Endothelial cell of umbilical vein (primary cell): ENCODE data around the gene WDFY3. TPM values are rescaled to one million over a fixed set of nuclear protein-coding genes. Genes with fewer than 3 reads are reported as not detected.

Experiments
- BruUV-seq: library from RNA; stranded (reverse); fragments of 400-500 nt; replicated peaks from 2 replicates; lab custom pipeline; 2021; lab: Mats Ljungman, UMichigan
- CTCF ChIA-PET: fragments of 300-600, 350-600 bp; sonication (Branson Sonifier 250); formaldehyde crosslinking; loops from one replicate; lab custom pipeline; 2021; ENCODE audit warnings: antibody characterized with exemption, inconsistent platforms; lab: Charles Lee
- POLR2A ChIA-PET: fragments of 300-600, 350-600 bp; sonication (Branson Sonifier 250); formaldehyde crosslinking; loops from one replicate; lab custom pipeline; 2021; ENCODE audit warnings: antibody characterized with exemption, inconsistent platforms; lab: Charles Lee
- DNase-seq: peaks from one replicate; pipeline ENCODE4 v3.0.0-alpha.2; 2011; ENCODE audit warnings: low read depth, low spot score
- FAIRE-seq: peaks from 2 replicates; lab custom pipeline; 2011; peaks lifted over from hg19 to GRCh38; lab: Jason Lieb, UNC
- H2AFZ ChIP-seq: 2 replicates; pipeline ENCODE4 v1.6.0; 2012; ENCODE audit warnings: low read depth, low read length, control low read depth, inconsistent platforms
- H3K27ac ChIP-seq: 2 replicates; pipeline ENCODE4 v1.5.1; 2011; ENCODE audit warnings: low read depth, mild to moderate bottlenecking, control low read depth, low read length, moderate library complexity; ENCODE audit not compliant: insufficient read depth
- H3K27me3 ChIP-seq, 2 experiments: 2 replicates each; pipeline versions ENCODE4 v1.6.0 to v1.6.1; 2011; ENCODE audit warnings: low read length in 2 of 2, mixed read lengths in 1 of 2; ENCODE audit not compliant: control insufficient read depth in 2 of 2, insufficient read depth in 2 of 2
- H3K36me3 ChIP-seq, 2 experiments: 2 replicates in 1 of 2; 3 replicates in 1 of 2; pipeline ENCODE4 v1.5.1; 2011; ENCODE audit warnings: low read length in 2 of 2, mild to moderate bottlenecking in 1 of 2, moderate library complexity in 1 of 2; ENCODE audit not compliant: control insufficient read depth in 2 of 2, insufficient read depth in 2 of 2; ENCODE audit errors: extremely low read depth in 1 of 2
- H3K4me1 ChIP-seq: 3 replicates; pipeline ENCODE4 v1.5.1; 2011; ENCODE audit warnings: mild to moderate bottlenecking, low read length; ENCODE audit not compliant: control insufficient read depth, insufficient read depth; ENCODE audit errors: extremely low read depth
- H3K4me2 ChIP-seq: 2 replicates; pipeline ENCODE4 v1.6.1; 2011; ENCODE audit warnings: low read length, control low read depth, mixed read lengths; ENCODE audit not compliant: insufficient read depth
- H3K4me3 ChIP-seq, 3 experiments: fragments of 200-600 bp in 1 of 3; sonication (generic), shearing (Covaris generic) in 1 of 3; replicated peaks in 1 of 3; 2 replicates each; pipeline ENCODE4 v1.5.1; 2011 to 2016; ENCODE audit warnings: control low read depth in 3 of 3, low read length in 3 of 3, mild to moderate bottlenecking in 2 of 3, inconsistent platforms in 1 of 3, low read depth in 1 of 3, moderate library complexity in 1 of 3; ENCODE audit not compliant: insufficient read depth in 1 of 3
- H3K79me2 ChIP-seq: 2 replicates; pipeline ENCODE4 v1.6.0; 2012; ENCODE audit warnings: low read length, inconsistent platforms; ENCODE audit not compliant: control insufficient read depth, insufficient read depth
- H3K9ac ChIP-seq: replicated peaks from 2 replicates; pipeline ENCODE3; 2011; ENCODE audit warnings: low read length, control low read depth; ENCODE audit not compliant: insufficient read depth; ENCODE audit errors: extremely low read depth
- H3K9me1 ChIP-seq: replicated peaks from 3 replicates; pipeline ENCODE4 v1.6.0; 2011; ENCODE audit warnings: mild to moderate bottlenecking, low read length; ENCODE audit not compliant: control insufficient read depth, insufficient read depth; ENCODE audit errors: extremely low read depth
- H3K9me3 ChIP-seq: replicated peaks from 2 replicates; pipeline ENCODE4 v1.5.1; 2012; ENCODE audit warnings: low read length, inconsistent platforms; ENCODE audit not compliant: control insufficient read depth, insufficient read depth
- H4K20me1 ChIP-seq: replicated peaks from 2 replicates; pipeline ENCODE3; 2011; ENCODE audit warnings: mild to moderate bottlenecking, low read length; ENCODE audit not compliant: control insufficient read depth, insufficient read depth; ENCODE audit errors: extremely low read depth
- CTCF ChIP-seq, 2 donors: IDR thresholded peaks; 1 replicate in 1 of 2; 2 replicates in 1 of 2; pipeline ENCODE4 v1.5.1; 2011; ENCODE audit warnings: low read length in 2 of 2, mild to moderate bottlenecking in 2 of 2, moderate library complexity in 2 of 2, control low read depth in 1 of 2, inconsistent platforms in 1 of 2, low read depth in 1 of 2; ENCODE audit not compliant: insufficient read depth in 1 of 2; ENCODE audit errors: extremely low read depth in 1 of 2
- EZH2 ChIP-seq: IDR thresholded peaks from 2 replicates; pipeline ENCODE4 v1.6.1; 2012; ENCODE audit warnings: borderline replicate concordance, low read depth, mild to moderate bottlenecking, moderate library complexity, low read length, inconsistent platforms; ENCODE audit not compliant: severe bottlenecking
- FOS ChIP-seq: IDR thresholded peaks from 2 replicates; pipeline ENCODE4 v1.6.1; 2011; ENCODE audit warnings: mild to moderate bottlenecking, low read length, moderate library complexity, borderline replicate concordance; ENCODE audit not compliant: insufficient read depth
- GATA2 ChIP-seq: IDR thresholded peaks from 2 replicates; pipeline ENCODE4 v1.7.0; 2011; ENCODE audit warnings: low read depth, mild to moderate bottlenecking, moderate library complexity, mixed read lengths, low read length; ENCODE audit not compliant: insufficient read length, insufficient read depth
- JUN ChIP-seq: IDR thresholded peaks from 2 replicates; pipeline ENCODE4 v1.6.1; 2011; ENCODE audit warnings: borderline replicate concordance, low read depth; ENCODE audit not compliant: insufficient read length, insufficient read depth
- MAX ChIP-seq: IDR thresholded peaks from 2 replicates; pipeline ENCODE4 v1.6.1; 2011; ENCODE audit not compliant: insufficient read depth, insufficient read length
- MYC ChIP-seq: IDR thresholded peaks from one replicate; pipeline ENCODE4 v1.6.1; 2011; ENCODE audit warnings: mild to moderate bottlenecking, low read depth, low read length
- POLR2A ChIP-seq: IDR thresholded peaks from 2 replicates; pipeline ENCODE4 v1.6.1; 2012; ENCODE audit warnings: low read depth, mild to moderate bottlenecking, control low read depth, low read length
- POLR2AphosphoS5 ChIP-seq: IDR thresholded peaks from 2 replicates; pipeline ENCODE4 v1.6.1; 2012; ENCODE audit warnings: low read depth, mild to moderate bottlenecking, control low read depth, low read length, moderate library complexity; ENCODE audit not compliant: insufficient read depth
- dilution Hi-C: fragments of 300-500 bp; cut with MboI; formaldehyde crosslinking; loops from one replicate; pipeline ENCODE4 v1.15.0; 2019; ENCODE audit warnings: low sequenced_read_pairs; ENCODE audit not compliant: extremely low pct_ligation_motif_present
- intact Hi-C: fragments of 100-400 bp; cut with micrococcal nuclease; formaldehyde crosslinking; loops from one replicate; pipeline ENCODE4 v1.10.0; 2022
- polyA plus RNA-seq, 4 experiments: library from polyadenylated mRNA; depleted of rRNA in 3 of 4; stranded (reverse) in 3 of 4; unstranded in 1 of 4; fragments of >200 nt; gene quantifications; 2 replicates each; pipeline versions ENCODE4 v1.2.1 to v1.2.3, GENCODE V29; 2011 to 2012; ENCODE audit warnings: missing spikeins in 1 of 4
- total RNA-seq: library from RNA; stranded (reverse); gene quantifications from 2 replicates; pipeline ENCODE4 v1.2.3, GENCODE V29; 2021

The WDFY3 gene
- total and polyA plus RNA-seq, 2 donors (not counting 3 experiments of a cell fraction or from before 2014, with no cell fraction given): 37.0 to 113 TPM

- DNase-seq (no peak), FAIRE-seq (peak; percentile 8)
- peak overlapping the region; percentile 8 for H3K27ac ChIP-seq
- H3K36me3 ChIP-seq: peaks cover 18 to 33% of the 10 kb centered on the region in 2 experiments
- intact Hi-C loops: loop anchor here (2.0 kb wide), 1 partner anchor 276 kb away; the partner anchor contains the start of gene WDFY3
- peaks cover 34% of the 10 kb centered on the region for H3K4me1 ChIP-seq
- no peak overlapping the region for H3K4me3 ChIP-seq
- H3K4me2 ChIP-seq: no peak overlapping the region
- dilution Hi-C loops: no loop called here
- no peak for TF ChIP-seq EZH2
- TF ChIP-seq CTCF (IDR thresholded peaks at IDR 0.05; ENCODE audit: extremely low read depth in 1 of 2, insufficient read depth in 1 of 2, low read depth in 1 of 2, low read length in 2 of 2): no peak
- no peak for TF ChIP-seq JUN
- TF ChIP-seq FOS: no peak
- TF ChIP-seq MYC: no peak
- TF ChIP-seq GATA2: no peak
- TF ChIP-seq POLR2A: no peak
- TF ChIP-seq MAX: no peak
- no peak for TF ChIP-seq POLR2AphosphoS5
- H3K27me3 ChIP-seq: no peaks in the 10 kb centered on the region
- no TSS peak for BruUV-seq
- H3K9me3 ChIP-seq: no peaks in the 10 kb centered on the region
- H2AFZ ChIP-seq: no peak overlapping the region
- no peaks in the 10 kb centered on the region for H3K9me1 ChIP-seq
- ChIA-PET POLR2A (no interaction called here), CTCF (interaction anchor here (1.0 to 1.9 kb wide), 3 partner anchors 11 to 281 kb away, joined by 3 to 7 read pairs (median 6); no protein-coding TSS in a partner anchor)
- H3K9ac ChIP-seq: no peak overlapping the region
- no peaks in the 10 kb centered on the region for H3K79me2 ChIP-seq
- H4K20me1 ChIP-seq: no peaks in the 10 kb centered on the region
These were observed 276.0 kb downstream of the WDFY3 start for GRCh38 chr4:84690481-84690880.
